Articular chondrocyte of knee joint (primary cell): ENCODE data around the gene USP53. TPM values are rescaled to one million over a fixed set of nuclear protein-coding genes. Genes with fewer than 3 reads are reported as not detected.

Experiments used
- total RNA-seq: library from RNA; depleted of rRNA; stranded (reverse); fragments of >200 nt; gene quantifications from 2 replicates; pipeline ENCODE4 v1.2.3, GENCODE V29; 2012

USP53 gene
- total RNA-seq: 17.6 and 20.5 TPM in 2 replicates

GRCh38 chr4:119212234-119212963 lies at the start of gene USP53:
Gene USP53, plus strand, starts transcription at chr4:119212713. Its CDS starts 27,047 bp downstream, at chr4:119239760.

DNA sequence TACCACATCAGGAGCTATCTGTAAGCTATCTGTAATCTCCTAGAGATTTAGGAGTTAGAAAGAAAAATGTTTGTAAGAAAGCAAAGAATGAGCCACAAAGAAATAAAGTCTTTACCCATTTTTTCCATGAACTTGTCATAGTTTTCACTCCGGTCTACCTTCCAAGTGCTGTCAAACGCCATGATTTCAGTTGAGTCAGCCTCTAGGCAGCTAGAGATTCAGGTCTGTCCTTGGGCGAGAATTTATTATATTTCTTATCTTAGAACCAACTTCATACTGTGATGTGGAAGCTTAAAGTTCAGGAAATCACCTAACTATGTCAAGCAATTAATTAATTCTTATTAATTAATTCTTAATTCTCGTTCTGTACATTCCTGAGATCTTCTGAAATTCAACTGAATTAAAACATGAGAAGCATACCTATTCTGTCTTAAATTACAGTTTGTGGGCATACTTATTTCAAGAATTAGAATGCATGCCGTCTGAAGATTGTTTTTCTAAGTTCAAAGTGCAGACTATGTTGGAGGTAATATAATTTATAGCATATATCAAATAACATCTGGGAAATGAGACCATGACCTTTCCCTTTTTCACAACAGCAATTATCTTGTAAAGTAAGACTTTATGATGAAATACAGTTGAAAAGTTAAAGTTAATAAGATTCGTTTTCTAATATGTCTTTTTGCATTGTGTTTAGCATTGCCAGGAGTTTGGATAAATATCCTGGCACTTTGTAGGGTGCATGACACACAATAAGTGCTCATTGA lies 109.6 kb downstream of the USP53 start, which contains the start of gene FABP2:
FABP2 (minus strand) TSS at position 218 of the 767 bp plus-strand sequence; CDS start at position 182, 36 bp downstream.

Other genes starting within 250 kb of the USP53 start
- gene MYOZ2, start 76.9 kb upstream of the USP53 start, total RNA-seq: not detected in 2 replicates
- under 0.01 TPM in 1 of 2 replicates, not detected in the other for gene FABP2, start 109.4 kb downstream of the USP53 start, total RNA-seq